HT-29 (cell line): ENCODE measurements around the gene EHBP1L1. TPM values are rescaled to one million over a fixed set of nuclear protein-coding genes. Genes with fewer than 3 reads are reported as not detected.

Experiments used
- DNase-seq: peaks from one replicate; pipeline ENCODE4 v3.0.0-alpha.2; 2015; ENCODE audit warnings: low spot score
- total RNA-seq: library from RNA; depleted of rRNA; stranded (reverse); fragments of >200 nt; shearing (Covaris generic); gene quantifications from 2 replicates; pipeline ENCODE4 v1.2.3, GENCODE V29; 2014

EHBP1L1 gene
- total RNA-seq, 1 experiment from 2014 or later: 149 TPM

- peak; percentile 59 for DNase-seq
Observed at GRCh38 chr11:65613091-65613928, 37.5 kb downstream of the EHBP1L1 start.

GRCh38 chr11:65615229-65615949 lies 39.5 kb downstream of the EHBP1L1 start, which contains the start of gene PCNX3:
Gene PCNX3, plus strand, starts transcription at chr11:65615776. Its CDS starts 536 bp downstream, at chr11:65616312.
- DNase-seq: peak; percentile 100

GRCh38 chr11:65615950-65616574 lies 40.2 kb downstream of the EHBP1L1 start:
- no peak for DNase-seq

- no peak for DNase-seq
Observed at GRCh38 chr11:65616575-65617001, 40.7 kb downstream of the EHBP1L1 start.

- DNase-seq: no peak
Observed at GRCh38 chr11:65617136-65617850, 41.4 kb downstream of the EHBP1L1 start.

GRCh38 chr11:65617990-65618751 lies 42.3 kb downstream of the EHBP1L1 start:
- no peak for DNase-seq

GRCh38 chr11:65618763-65619162 lies 42.9 kb downstream of the EHBP1L1 start:
- no peak for DNase-seq

- no peak for DNase-seq
Observed at GRCh38 chr11:65619281-65619928, 43.6 kb downstream of the EHBP1L1 start.

- no peak for DNase-seq
Observed at GRCh38 chr11:65620666-65621065, 44.8 kb downstream of the EHBP1L1 start.

GRCh38 chr11:65621460-65621859 lies 45.6 kb downstream of the EHBP1L1 start:
- DNase-seq: no peak

GRCh38 chr11:65622011-65622410 lies 46.2 kb downstream of the EHBP1L1 start:
- no peak for DNase-seq

GRCh38 chr11:65623177-65623576 lies 47.3 kb downstream of the EHBP1L1 start:
- DNase-seq: no peak

GRCh38 chr11:65623852-65624616 lies 48.2 kb downstream of the EHBP1L1 start:
- DNase-seq: no peak

- DNase-seq: no peak
Observed at GRCh38 chr11:65624931-65625627, 49.2 kb downstream of the EHBP1L1 start.

- peak; percentile 62 for DNase-seq
Observed at GRCh38 chr11:65625628-65626342, 49.9 kb downstream of the EHBP1L1 start.

- no peak for DNase-seq
Observed at GRCh38 chr11:65627202-65627601, 51.3 kb downstream of the EHBP1L1 start.

- no peak for DNase-seq
Observed at GRCh38 chr11:65629579-65629978, 53.7 kb downstream of the EHBP1L1 start.

- no peak for DNase-seq
Observed at GRCh38 chr11:65630215-65630614, 54.4 kb downstream of the EHBP1L1 start.
